CD4-positive, alpha-beta T cell treated with Interleukin-6 at 100 ng/mL for 8 hours (primary cell): ENCODE data around the gene SLC35G4.
"Not testable (repeated sequence)": the region's sequence is repeated elsewhere in the genome, so short reads cannot be mapped to it uniquely, and the experiment has no call there.

Source experiments
- DNase-seq: peaks from one replicate; pipeline ENCODE4 v3.0.0-alpha.2; 2020; ENCODE audit warnings: mixed read lengths, low spot score

Gene SLC35G4

GRCh38 chr18:11614042-11614441 is 4.6 kb downstream of the SLC35G4 start:
- DNase-seq = not testable (repeated sequence)

- DNase-seq = not testable (repeated sequence)
These were observed 5.6 kb downstream of the SLC35G4 start for GRCh38 chr18:11614981-11615380.

GRCh38 chr18:11647310-11647709 is 37.9 kb downstream of the SLC35G4 start:
- not testable (repeated sequence) for DNase-seq

GRCh38 chr18:11647804-11648203 is 38.4 kb downstream of the SLC35G4 start:
- not testable (repeated sequence) for DNase-seq

- no peak for DNase-seq
These were observed 40.4 kb downstream of the SLC35G4 start for GRCh38 chr18:11649839-11650238.

GRCh38 chr18:11651899-11652298 is 42.5 kb downstream of the SLC35G4 start:
- no peak for DNase-seq

- no peak for DNase-seq
These were observed 44.1 kb downstream of the SLC35G4 start for GRCh38 chr18:11653521-11653920.

GRCh38 chr18:11654736-11655605 is 45.6 kb downstream of the SLC35G4 start:
- no peak for DNase-seq

GRCh38 chr18:11655606-11655932 is 46.2 kb downstream of the SLC35G4 start:
- no peak for DNase-seq

- no peak for DNase-seq
These were observed 47.8 kb downstream of the SLC35G4 start for GRCh38 chr18:11657152-11657551.

GRCh38 chr18:11657554-11657953 is 48.2 kb downstream of the SLC35G4 start:
- DNase-seq = no peak

- no peak for DNase-seq
These were observed 48.6 kb downstream of the SLC35G4 start for GRCh38 chr18:11658019-11658418.

- DNase-seq = no peak
These were observed 49.6 kb downstream of the SLC35G4 start for GRCh38 chr18:11658989-11659388.
